K562 (cell line): ENCODE measurements around the gene CNKSR1.

Source experiments
- CEBPB ChIP-seq: fragments of 450-650 bp; IDR thresholded peaks from 2 replicates; pipeline ENCODE4 v1.6.1; 2016; ENCODE audit warnings: missing genetic modification characterization, missing compliant biosample characterization
- CHCHD3 ChIP-seq: fragments of 250-450 bp; sonication (Bioruptor Pico); IDR thresholded peaks from 2 replicates; pipeline ENCODE4 v2.1.2; 2022; ENCODE audit warnings: mild to moderate bottlenecking
- CREB1 ChIP-seq, 2 experiments: sonication (generic) in 1 of 2; formaldehyde crosslinking in 1 of 2; IDR thresholded peaks; 2 replicates each; pipeline versions ENCODE4 v1.6.1 to v1.8.0; 2012 to 2022; ENCODE audit warnings: inconsistent platforms in 1 of 2, mild to moderate bottlenecking in 1 of 2, missing genetic modification reagents in 1 of 2, moderate library complexity in 1 of 2
- CREM ChIP-seq: IDR thresholded peaks from 2 replicates; pipeline ENCODE4 v1.6.1; 2014; ENCODE audit warnings: antibody characterized with exemption, low read depth
- EGR1 ChIP-seq: fragments of 450-650 bp; conservative IDR thresholded peaks from 2 replicates; pipeline ENCODE4 v1.6.1; 2017; ENCODE audit warnings: mild to moderate bottlenecking
- MLX ChIP-seq, 2 experiments: fragments of 450-650 bp in 1 of 2; sonication (generic) in 1 of 2; formaldehyde crosslinking; conservative IDR thresholded peaks; 2 replicates each; pipeline versions ENCODE4 v1.4.0 to v1.8.1; 2020 to 2022; ENCODE audit warnings: mild to moderate bottlenecking in 1 of 2, missing genetic modification reagents in 1 of 2
- NFYB ChIP-seq: IDR thresholded peaks from 2 replicates; pipeline ENCODE4 v1.6.1; 2011; ENCODE audit warnings: mild to moderate bottlenecking, moderate library complexity; ENCODE audit not compliant: insufficient read length; ENCODE audit errors: extremely low read depth
- RAD21 ChIP-seq, 2 experiments: fragments of 250-450 bp in 1 of 2; fragments of 450-650 bp in 1 of 2; sonication (Bioruptor Pico) in 1 of 2; formaldehyde crosslinking in 1 of 2; IDR thresholded peaks in 1 of 2; conservative IDR thresholded peaks in 1 of 2; 2 replicates each; pipeline versions ENCODE4 v1.4.0 to v1.8.0; 2020 to 2022; ENCODE audit warnings: mild to moderate bottlenecking in 2 of 2, moderate library complexity in 1 of 2
- THAP7 ChIP-seq: fragments of 250-450 bp; sonication (Bioruptor Pico); IDR thresholded peaks from 2 replicates; pipeline ENCODE4 v1.5.0; 2021
- ZNF3 ChIP-seq: fragments of 250-450 bp; sonication (Bioruptor Pico); IDR thresholded peaks from 2 replicates; pipeline ENCODE4 v1.5.0; 2021; ENCODE audit warnings: mild to moderate bottlenecking, moderate library complexity
- TF ChIP-seq, protein P1 (sequence below), 2 experiments: fragments of 450-650 bp; formaldehyde crosslinking in 1 of 2; IDR thresholded peaks; 2 replicates each; pipeline versions ENCODE4 v1.4.0 to v1.6.1; 2014 to 2020; ENCODE audit warnings: mild to moderate bottlenecking in 2 of 2, borderline replicate concordance in 1 of 2, low read depth in 1 of 2

DNA sequence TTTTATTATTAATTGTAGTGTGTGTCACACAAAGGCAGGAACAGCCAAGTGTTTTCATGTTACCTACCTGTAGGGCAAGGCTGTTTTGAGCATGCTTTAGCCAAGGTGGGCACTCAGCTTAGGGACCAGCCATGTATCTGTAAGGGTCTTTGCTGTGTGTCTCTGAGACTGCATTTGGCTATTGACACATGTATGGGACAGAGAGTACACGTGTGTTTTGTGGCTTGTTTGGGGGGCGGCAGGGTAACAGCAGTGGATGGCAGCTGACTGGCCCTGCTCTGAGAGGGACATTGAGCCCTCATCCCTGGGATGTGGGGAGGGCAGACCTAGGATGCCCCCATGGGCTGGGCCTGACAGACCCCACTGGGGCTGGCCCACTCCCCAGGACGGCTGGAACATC is 20.0 kb downstream of the CNKSR1 start:
- TF ChIP-seq EGR1: no peak
- TF ChIP-seq ZNF3: no peak
- TF ChIP-seq MLX (CRISPR knock-in tag; conservative IDR thresholded peaks at IDR 0.05): no peak
- no peak for TF ChIP-seq RAD21 (CRISPR knock-in tag; conservative IDR thresholded peaks at IDR 0.05 in 1 of 2, IDR thresholded peaks at IDR 0.05 in 1 of 2)
- TF ChIP-seq THAP7 (CRISPR knock-in tag): no peak
- TF ChIP-seq, protein P1, sequence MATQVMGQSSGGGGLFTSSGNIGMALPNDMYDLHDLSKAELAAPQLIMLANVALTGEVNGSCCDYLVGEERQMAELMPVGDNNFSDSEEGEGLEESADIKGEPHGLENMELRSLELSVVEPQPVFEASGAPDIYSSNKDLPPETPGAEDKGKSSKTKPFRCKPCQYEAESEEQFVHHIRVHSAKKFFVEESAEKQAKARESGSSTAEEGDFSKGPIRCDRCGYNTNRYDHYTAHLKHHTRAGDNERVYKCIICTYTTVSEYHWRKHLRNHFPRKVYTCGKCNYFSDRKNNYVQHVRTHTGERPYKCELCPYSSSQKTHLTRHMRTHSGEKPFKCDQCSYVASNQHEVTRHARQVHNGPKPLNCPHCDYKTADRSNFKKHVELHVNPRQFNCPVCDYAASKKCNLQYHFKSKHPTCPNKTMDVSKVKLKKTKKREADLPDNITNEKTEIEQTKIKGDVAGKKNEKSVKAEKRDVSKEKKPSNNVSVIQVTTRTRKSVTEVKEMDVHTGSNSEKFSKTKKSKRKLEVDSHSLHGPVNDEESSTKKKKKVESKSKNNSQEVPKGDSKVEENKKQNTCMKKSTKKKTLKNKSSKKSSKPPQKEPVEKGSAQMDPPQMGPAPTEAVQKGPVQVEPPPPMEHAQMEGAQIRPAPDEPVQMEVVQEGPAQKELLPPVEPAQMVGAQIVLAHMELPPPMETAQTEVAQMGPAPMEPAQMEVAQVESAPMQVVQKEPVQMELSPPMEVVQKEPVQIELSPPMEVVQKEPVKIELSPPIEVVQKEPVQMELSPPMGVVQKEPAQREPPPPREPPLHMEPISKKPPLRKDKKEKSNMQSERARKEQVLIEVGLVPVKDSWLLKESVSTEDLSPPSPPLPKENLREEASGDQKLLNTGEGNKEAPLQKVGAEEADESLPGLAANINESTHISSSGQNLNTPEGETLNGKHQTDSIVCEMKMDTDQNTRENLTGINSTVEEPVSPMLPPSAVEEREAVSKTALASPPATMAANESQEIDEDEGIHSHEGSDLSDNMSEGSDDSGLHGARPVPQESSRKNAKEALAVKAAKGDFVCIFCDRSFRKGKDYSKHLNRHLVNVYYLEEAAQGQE (IDR thresholded peaks at IDR 0.05; ENCODE audit: borderline replicate concordance): no peak
- TF ChIP-seq, protein P1 (CRISPR knock-in tag; IDR thresholded peaks at IDR 0.05; ENCODE audit: low read depth): no peak
- TF ChIP-seq NFYB: no peak
- TF ChIP-seq CEBPB (tag): no peak
- no peak for TF ChIP-seq CREB1 (IDR thresholded peaks at IDR 0.05)
- no peak for TF ChIP-seq CREB1 (CRISPR knock-in tag; IDR thresholded peaks at IDR 0.05)
- no peak for TF ChIP-seq CHCHD3 (CRISPR knock-in tag)
- no peak for TF ChIP-seq CREM
